ENCODE results near the gene ZSCAN22.
"Not testable (repeated sequence)": the region's sequence is repeated elsewhere in the genome, so short reads cannot be mapped to it uniquely, and the experiment has no call there.

Gene ZSCAN22

DNA sequence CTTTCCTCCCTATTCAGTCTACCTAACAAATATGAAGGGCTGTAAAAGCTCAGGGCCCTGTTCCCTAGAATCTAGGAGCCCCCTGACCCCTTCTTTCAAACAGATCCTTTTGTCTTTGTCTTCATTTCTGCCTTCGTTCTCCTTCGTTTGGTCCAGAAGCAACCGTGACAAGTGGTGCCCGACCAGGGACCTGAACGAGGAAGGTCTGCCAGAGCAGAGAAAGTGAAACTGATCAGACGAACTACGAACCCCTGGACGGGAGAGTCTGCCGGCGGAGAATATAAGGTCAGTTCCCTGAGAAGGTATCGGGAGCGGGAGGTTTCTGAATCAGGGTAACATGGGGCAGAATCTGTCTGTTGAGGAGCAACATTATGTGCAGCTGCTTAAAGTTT lies 20.9 kb upstream of the ZSCAN22 start:
- Histone ChIP-seq H3K27me3 (replicated peaks; ENCODE audit: control insufficient read depth, insufficient read depth, low read length) (no peaks in the 10 kb centered on the region), H3K36me3 (ENCODE audit: control insufficient read depth, insufficient read depth, low read length) (peaks cover 10% of the 10 kb centered on the region), H3K4me3 (replicated peaks; ENCODE audit: low read depth, low read length) (peak overlapping the region; percentile 91)
- TF ChIP-seq, protein P1, sequence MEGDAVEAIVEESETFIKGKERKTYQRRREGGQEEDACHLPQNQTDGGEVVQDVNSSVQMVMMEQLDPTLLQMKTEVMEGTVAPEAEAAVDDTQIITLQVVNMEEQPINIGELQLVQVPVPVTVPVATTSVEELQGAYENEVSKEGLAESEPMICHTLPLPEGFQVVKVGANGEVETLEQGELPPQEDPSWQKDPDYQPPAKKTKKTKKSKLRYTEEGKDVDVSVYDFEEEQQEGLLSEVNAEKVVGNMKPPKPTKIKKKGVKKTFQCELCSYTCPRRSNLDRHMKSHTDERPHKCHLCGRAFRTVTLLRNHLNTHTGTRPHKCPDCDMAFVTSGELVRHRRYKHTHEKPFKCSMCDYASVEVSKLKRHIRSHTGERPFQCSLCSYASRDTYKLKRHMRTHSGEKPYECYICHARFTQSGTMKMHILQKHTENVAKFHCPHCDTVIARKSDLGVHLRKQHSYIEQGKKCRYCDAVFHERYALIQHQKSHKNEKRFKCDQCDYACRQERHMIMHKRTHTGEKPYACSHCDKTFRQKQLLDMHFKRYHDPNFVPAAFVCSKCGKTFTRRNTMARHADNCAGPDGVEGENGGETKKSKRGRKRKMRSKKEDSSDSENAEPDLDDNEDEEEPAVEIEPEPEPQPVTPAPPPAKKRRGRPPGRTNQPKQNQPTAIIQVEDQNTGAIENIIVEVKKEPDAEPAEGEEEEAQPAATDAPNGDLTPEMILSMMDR (IDR thresholded peaks at IDR 0.05; ENCODE audit: insufficient read depth, low read length, poor library complexity, severe bottlenecking) = no peak
- no peak for DNase-seq (ENCODE audit: extremely low read depth, insufficient read length)

DNA sequence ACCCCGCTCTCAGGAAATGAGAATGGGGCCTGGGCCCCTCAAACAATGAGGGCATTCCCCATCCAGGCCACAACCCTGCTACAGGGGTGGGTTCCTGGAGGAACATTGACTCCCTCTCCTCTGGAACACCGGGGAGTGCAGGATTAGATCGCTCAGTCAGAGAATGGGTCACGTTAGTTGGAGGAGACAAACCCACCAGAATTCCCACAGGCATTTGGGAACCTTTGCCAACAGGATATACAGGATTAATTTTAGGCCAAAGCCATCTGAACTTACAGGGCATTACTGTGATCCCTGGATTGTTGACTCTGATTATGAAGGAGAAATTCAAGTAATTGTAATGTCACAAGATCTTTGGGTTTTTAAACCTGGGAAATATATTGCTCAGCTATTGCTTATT lies 19.1 kb upstream of the ZSCAN22 start:
- TF ChIP-seq, protein P1 (IDR thresholded peaks at IDR 0.05; ENCODE audit: insufficient read depth, low read length, poor library complexity, severe bottlenecking) = no peak
- Histone ChIP-seq H3K27me3 (replicated peaks; ENCODE audit: control insufficient read depth, insufficient read depth, low read length) (no peaks in the 10 kb centered on the region), H3K4me3 (replicated peaks; ENCODE audit: low read depth, low read length) (no peak overlapping the region), H3K36me3 (ENCODE audit: control insufficient read depth, insufficient read depth, low read length) (peaks cover 15% of the 10 kb centered on the region)
- DNase-seq (ENCODE audit: extremely low read depth, insufficient read length) = no peak

DNA sequence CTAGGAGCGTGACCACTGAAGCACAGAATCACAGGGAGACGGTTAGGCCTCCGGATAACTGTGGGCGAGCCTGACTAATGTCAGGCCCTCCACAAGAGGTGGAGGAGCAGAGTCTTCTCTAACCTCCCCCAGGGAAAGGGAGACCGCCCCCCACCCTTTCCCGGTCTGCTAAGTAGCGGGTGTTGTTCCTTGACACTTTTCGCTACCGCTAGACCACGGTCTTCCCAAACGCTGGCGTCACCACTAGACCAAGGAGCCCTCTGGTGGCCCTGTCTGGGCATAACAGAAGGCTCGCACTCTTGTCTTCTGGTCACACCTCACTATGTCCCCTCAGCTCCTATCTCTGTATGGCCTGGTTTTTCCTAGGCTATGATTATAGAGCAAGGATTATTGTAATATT lies 16.1 kb upstream of the ZSCAN22 start:
- H3K4me3 ChIP-seq (replicated peaks; ENCODE audit: low read depth, low read length); H3K27me3 ChIP-seq (replicated peaks; ENCODE audit: control insufficient read depth, insufficient read depth, low read length); DNase-seq (ENCODE audit: extremely low read depth, insufficient read length): not testable (repeated sequence)
- peaks cover 22% of the 10 kb centered on the region for H3K36me3 ChIP-seq (ENCODE audit: control insufficient read depth, insufficient read depth, low read length)

DNA sequence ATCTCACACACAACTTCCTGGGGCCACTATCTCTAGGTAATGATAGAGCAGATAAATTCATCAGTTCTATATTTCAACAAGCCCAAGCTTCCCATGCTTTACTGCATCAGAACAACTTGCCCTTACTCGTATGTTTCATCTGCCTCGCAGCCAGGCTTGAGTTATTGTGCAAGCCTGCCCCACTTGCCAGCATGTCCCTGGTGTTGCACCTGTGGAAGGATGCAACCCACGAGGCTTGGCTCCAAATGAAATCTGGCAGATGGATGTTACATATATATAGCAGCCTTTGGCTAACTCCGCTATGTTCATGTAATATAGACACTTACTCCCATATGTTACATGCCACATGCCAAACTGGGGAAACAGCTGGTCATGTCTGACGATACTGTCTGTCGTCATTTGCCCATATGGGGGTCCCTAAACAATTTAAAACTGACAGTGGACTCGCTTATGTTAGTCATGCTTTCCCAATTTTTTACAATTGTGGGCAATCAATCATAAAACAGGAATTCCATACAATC lies 15.4 kb upstream of the ZSCAN22 start:
- Histone ChIP-seq H3K27me3 (replicated peaks; ENCODE audit: control insufficient read depth, insufficient read depth, low read length) (no peaks in the 10 kb centered on the region), H3K36me3 (ENCODE audit: control insufficient read depth, insufficient read depth, low read length) (peaks cover 24% of the 10 kb centered on the region), H3K4me3 (replicated peaks; ENCODE audit: low read depth, low read length) (no peak overlapping the region)
- no peak for DNase-seq (ENCODE audit: extremely low read depth, insufficient read length)
- TF ChIP-seq, protein P1 (IDR thresholded peaks at IDR 0.05; ENCODE audit: insufficient read depth, low read length, poor library complexity, severe bottlenecking) = no peak

GRCh38 chr19:58315580-58315979 lies 11.2 kb upstream of the ZSCAN22 start:
- Histone ChIP-seq H3K4me3 (replicated peaks; ENCODE audit: low read depth, low read length) (no peak overlapping the region), H3K36me3 (ENCODE audit: control insufficient read depth, insufficient read depth, low read length) (peaks cover 17% of the 10 kb centered on the region), H3K27me3 (replicated peaks; ENCODE audit: control insufficient read depth, insufficient read depth, low read length) (no peaks in the 10 kb centered on the region)
- TF ChIP-seq, protein P1 (IDR thresholded peaks at IDR 0.05; ENCODE audit: insufficient read depth, low read length, poor library complexity, severe bottlenecking) = no peak
- DNase-seq (ENCODE audit: extremely low read depth, insufficient read length) = no peak

- no peak overlapping the region for H3K4me3 ChIP-seq (replicated peaks; ENCODE audit: low read depth, low read length)
- DNase-seq (ENCODE audit: extremely low read depth, insufficient read length) = no peak
- TF ChIP-seq, protein P1 (IDR thresholded peaks at IDR 0.05; ENCODE audit: insufficient read depth, low read length, poor library complexity, severe bottlenecking) = no peak
- H3K36me3 ChIP-seq (ENCODE audit: control insufficient read depth, insufficient read depth, low read length) = peaks cover 12% of the 10 kb centered on the region
- no peaks in the 10 kb centered on the region for H3K27me3 ChIP-seq (replicated peaks; ENCODE audit: control insufficient read depth, insufficient read depth, low read length)
Observed at GRCh38 chr19:58317476-58318072, 9.2 kb upstream of the ZSCAN22 start.

Measured in GM06990 (cell line).